Neural cell (in vitro differentiated cells): ENCODE measurements around the gene CATSPERE. TPM values are rescaled to one million over a fixed set of nuclear protein-coding genes. Genes with fewer than 3 reads are reported as not detected.
A peak's percentile ranks its signal among the peaks of the same experiment; 100 is the strongest.

Experiments
- H2AFZ ChIP-seq: fragments of 200-600, 300-800 bp; sonication (generic), shearing (Covaris generic); 2 replicates; pipeline ENCODE4 v1.6.0; 2014; ENCODE audit warnings: low read depth, mild to moderate bottlenecking, antibody characterized with exemption, low read length, moderate library complexity
- H3F3A ChIP-seq: fragments of 200-600 bp; shearing (Covaris generic); 2 replicates; pipeline ENCODE4 v1.6.1; 2016; ENCODE audit warnings: mild to moderate bottlenecking, moderate library complexity, mixed read lengths, antibody characterized with exemption, low read length; ENCODE audit not compliant: insufficient read depth, poor library complexity, severe bottlenecking
- H3K27ac ChIP-seq: fragments of 200-600, 300-800 bp; sonication (generic), shearing (Covaris generic); 2 replicates; pipeline ENCODE4 v1.5.1; 2014; ENCODE audit warnings: mild to moderate bottlenecking, low read length, moderate library complexity
- H3K27me3 ChIP-seq: fragments of 300-800, 200-600 bp; sonication (generic), shearing (Covaris generic); 2 replicates; pipeline ENCODE4 v1.6.0; 2014; ENCODE audit warnings: mild to moderate bottlenecking, low read depth, low read length, moderate library complexity; ENCODE audit not compliant: insufficient read depth
- H3K36me3 ChIP-seq: fragments of 300-800, 200-600 bp; sonication (generic), shearing (Covaris generic); 2 replicates; pipeline ENCODE4 v1.5.1; 2014; ENCODE audit warnings: mild to moderate bottlenecking, antibody characterized with exemption, low read length, moderate library complexity; ENCODE audit not compliant: insufficient read depth
- H3K4me2 ChIP-seq: fragments of 300-800, 200-600 bp; sonication (generic), shearing (Covaris generic); 2 replicates; pipeline ENCODE4 v1.6.0; 2014; ENCODE audit warnings: mild to moderate bottlenecking, low read length
- H3K4me3 ChIP-seq: fragments of 300-800, 200-600 bp; sonication (generic), shearing (Covaris generic); 2 replicates; pipeline ENCODE4 v1.5.1; 2014; ENCODE audit warnings: mild to moderate bottlenecking, low read length, moderate library complexity
- H3K79me2 ChIP-seq: fragments of 200-600 bp; shearing (Covaris generic); replicated peaks from 2 replicates; pipeline ENCODE4 v1.6.0; 2014; ENCODE audit warnings: mild to moderate bottlenecking, low read length, moderate library complexity; ENCODE audit not compliant: insufficient read depth
- H3K9ac ChIP-seq: fragments of 300-800, 200-600 bp; sonication (generic), shearing (Covaris generic); 2 replicates; pipeline ENCODE4 v1.6.1; 2016; ENCODE audit warnings: mild to moderate bottlenecking, low read length, mixed read lengths
- H3K9me2 ChIP-seq: fragments of 200-600 bp; shearing (Covaris generic); 2 replicates; pipeline ENCODE4 v1.6.1; 2016; ENCODE audit warnings: mild to moderate bottlenecking, low read length, mixed read lengths; ENCODE audit not compliant: insufficient read depth
- H3K9me3 ChIP-seq: fragments of 200-600, 300-800 bp; sonication (generic), shearing (Covaris generic); 2 replicates; pipeline ENCODE4 v1.6.1; 2016; ENCODE audit warnings: mild to moderate bottlenecking, mixed run types, low read length, moderate library complexity, mixed read lengths
- H4K20me1 ChIP-seq: fragments of 200-600 bp; shearing (Covaris generic); 2 replicates; pipeline ENCODE4 v1.6.1; 2016; ENCODE audit warnings: mild to moderate bottlenecking, mixed run types; ENCODE audit not compliant: insufficient read depth
- EP300 ChIP-seq: fragments of 450-650 bp; conservative IDR thresholded peaks from 2 replicates; pipeline ENCODE4 v1.6.1; 2014; ENCODE audit warnings: antibody characterized with exemption, mild to moderate bottlenecking, moderate library complexity; ENCODE audit not compliant: poor library complexity, severe bottlenecking
- EZH2 ChIP-seq: fragments of 200-600, 300-800 bp; shearing (Covaris generic), sonication (generic); IDR thresholded peaks from 2 replicates; pipeline ENCODE4 v1.6.1; 2014; ENCODE audit warnings: antibody characterized with exemption, low read length, borderline replicate concordance, mild to moderate bottlenecking; ENCODE audit not compliant: insufficient read depth, poor library complexity, severe bottlenecking
- MXI1 ChIP-seq: fragments of 450-650 bp; conservative IDR thresholded peaks from 2 replicates; pipeline ENCODE4 v1.6.1; 2014; ENCODE audit warnings: antibody characterized with exemption, mild to moderate bottlenecking; ENCODE audit not compliant: poor library complexity, severe bottlenecking
- POLR2AphosphoS5 ChIP-seq: IDR thresholded peaks from 2 replicates; pipeline ENCODE4 v1.6.1; 2012
- RAD21 ChIP-seq: fragments of 450-650 bp; conservative IDR thresholded peaks from 2 replicates; pipeline ENCODE4 v1.6.1; 2014; ENCODE audit warnings: antibody characterized with exemption, mild to moderate bottlenecking, moderate library complexity
- REST ChIP-seq: IDR thresholded peaks from 2 replicates; pipeline ENCODE4 v1.6.1; 2012; ENCODE audit warnings: borderline replicate concordance
- SMC3 ChIP-seq: fragments of 450-650 bp; conservative IDR thresholded peaks from 2 replicates; pipeline ENCODE4 v1.6.1; 2014; ENCODE audit warnings: antibody characterized with exemption, mild to moderate bottlenecking, moderate library complexity; ENCODE audit not compliant: poor library complexity
- TAF1 ChIP-seq: IDR thresholded peaks from 2 replicates; pipeline ENCODE4 v1.6.1; 2012; ENCODE audit warnings: low read depth
- polyA plus RNA-seq: library from polyadenylated mRNA; depleted of rRNA; stranded (reverse); fragments of >200 nt; gene quantifications from 2 replicates; pipeline ENCODE4 v1.2.3, GENCODE V29; 2014
- TF ChIP-seq, protein P1 (sequence below): fragments of 450-650 bp; IDR thresholded peaks from 2 replicates; pipeline ENCODE4 v1.5.1; 2014; ENCODE audit warnings: antibody characterized with exemption, mild to moderate bottlenecking, moderate library complexity; ENCODE audit not compliant: poor library complexity, severe bottlenecking

CATSPERE gene
- polyA plus RNA-seq, 1 donor from 2014 or later, result 5.6 TPM

DNA sequence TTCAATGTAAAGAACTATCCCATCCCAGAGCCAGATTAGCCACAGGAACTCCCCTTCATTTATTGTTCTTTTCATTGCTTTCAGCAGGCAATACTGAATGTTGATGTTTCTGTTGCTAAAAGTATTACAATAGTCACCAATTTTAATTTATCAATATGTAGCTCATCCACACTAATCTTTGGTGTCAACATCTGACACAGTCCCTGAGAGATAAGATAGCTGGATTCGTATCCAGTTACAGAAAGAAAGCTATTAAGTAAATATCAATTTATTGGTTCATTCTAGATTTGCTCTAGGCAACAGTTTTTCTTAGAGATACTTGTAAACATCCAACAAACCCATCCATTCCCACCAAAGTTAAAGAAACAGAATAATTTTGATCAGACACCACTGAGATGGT, 14.0 kb upstream of the CATSPERE start:
- no peak overlapping the region for H3K4me3 ChIP-seq
- TF ChIP-seq RAD21 (no peak), SMC3 (no peak), EP300 (no peak), REST (no peak), TAF1 (no peak), POLR2AphosphoS5 (no peak), EZH2 (no peak), MXI1 (no peak)
- TF ChIP-seq, protein P1, sequence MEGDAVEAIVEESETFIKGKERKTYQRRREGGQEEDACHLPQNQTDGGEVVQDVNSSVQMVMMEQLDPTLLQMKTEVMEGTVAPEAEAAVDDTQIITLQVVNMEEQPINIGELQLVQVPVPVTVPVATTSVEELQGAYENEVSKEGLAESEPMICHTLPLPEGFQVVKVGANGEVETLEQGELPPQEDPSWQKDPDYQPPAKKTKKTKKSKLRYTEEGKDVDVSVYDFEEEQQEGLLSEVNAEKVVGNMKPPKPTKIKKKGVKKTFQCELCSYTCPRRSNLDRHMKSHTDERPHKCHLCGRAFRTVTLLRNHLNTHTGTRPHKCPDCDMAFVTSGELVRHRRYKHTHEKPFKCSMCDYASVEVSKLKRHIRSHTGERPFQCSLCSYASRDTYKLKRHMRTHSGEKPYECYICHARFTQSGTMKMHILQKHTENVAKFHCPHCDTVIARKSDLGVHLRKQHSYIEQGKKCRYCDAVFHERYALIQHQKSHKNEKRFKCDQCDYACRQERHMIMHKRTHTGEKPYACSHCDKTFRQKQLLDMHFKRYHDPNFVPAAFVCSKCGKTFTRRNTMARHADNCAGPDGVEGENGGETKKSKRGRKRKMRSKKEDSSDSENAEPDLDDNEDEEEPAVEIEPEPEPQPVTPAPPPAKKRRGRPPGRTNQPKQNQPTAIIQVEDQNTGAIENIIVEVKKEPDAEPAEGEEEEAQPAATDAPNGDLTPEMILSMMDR, result no peak
- no peak overlapping the region for H3K9ac ChIP-seq
- no peak overlapping the region for H2AFZ ChIP-seq
- H3K9me2 ChIP-seq, result no peaks in the 10 kb centered on the region
- H3F3A ChIP-seq, result no peaks in the 10 kb centered on the region
- H3K79me2 ChIP-seq, result peaks cover 66% of the 10 kb centered on the region
- H3K36me3 ChIP-seq, result no peaks in the 10 kb centered on the region
- H3K27ac ChIP-seq, result no peak overlapping the region
- H3K9me3 ChIP-seq, result no peaks in the 10 kb centered on the region
- no peak overlapping the region for H3K4me2 ChIP-seq
- no peaks in the 10 kb centered on the region for H4K20me1 ChIP-seq
- no peaks in the 10 kb centered on the region for H3K27me3 ChIP-seq

- Histone ChIP-seq H3K4me2 (no peak overlapping the region), H3K27me3 (no peaks in the 10 kb centered on the region), H3K4me3 (peak overlapping the region; percentile 26), H3K27ac (no peak overlapping the region), H3K9me2 (no peaks in the 10 kb centered on the region), H4K20me1 (no peaks in the 10 kb centered on the region), H3K9me3 (no peaks in the 10 kb centered on the region), H2AFZ (no peak overlapping the region), H3F3A (no peaks in the 10 kb centered on the region), H3K9ac (no peak overlapping the region), H3K36me3 (no peaks in the 10 kb centered on the region), H3K79me2 (peaks cover 62% of the 10 kb centered on the region)
- no peak for TF ChIP-seq TAF1
Observed at GRCh38 chr1:244447552-244447951, 13.5 kb upstream of the CATSPERE start.
